ENCODE measurements around the gene CD81. TPM values are rescaled to one million over a fixed set of nuclear protein-coding genes. Genes with fewer than 3 reads are reported as not detected.

The CD81 gene
- total and polyA plus RNA-seq, 9 of the 15 experiments (the other 6 are each of a cell fraction or from before 2014, with no cell fraction given), result 2.4 to 189 (median 61.7) TPM

GRCh38 chr11:2419638-2420501, 42.8 kb downstream of the CD81 start (continued):
- TF ChIP-seq, protein P1, sequence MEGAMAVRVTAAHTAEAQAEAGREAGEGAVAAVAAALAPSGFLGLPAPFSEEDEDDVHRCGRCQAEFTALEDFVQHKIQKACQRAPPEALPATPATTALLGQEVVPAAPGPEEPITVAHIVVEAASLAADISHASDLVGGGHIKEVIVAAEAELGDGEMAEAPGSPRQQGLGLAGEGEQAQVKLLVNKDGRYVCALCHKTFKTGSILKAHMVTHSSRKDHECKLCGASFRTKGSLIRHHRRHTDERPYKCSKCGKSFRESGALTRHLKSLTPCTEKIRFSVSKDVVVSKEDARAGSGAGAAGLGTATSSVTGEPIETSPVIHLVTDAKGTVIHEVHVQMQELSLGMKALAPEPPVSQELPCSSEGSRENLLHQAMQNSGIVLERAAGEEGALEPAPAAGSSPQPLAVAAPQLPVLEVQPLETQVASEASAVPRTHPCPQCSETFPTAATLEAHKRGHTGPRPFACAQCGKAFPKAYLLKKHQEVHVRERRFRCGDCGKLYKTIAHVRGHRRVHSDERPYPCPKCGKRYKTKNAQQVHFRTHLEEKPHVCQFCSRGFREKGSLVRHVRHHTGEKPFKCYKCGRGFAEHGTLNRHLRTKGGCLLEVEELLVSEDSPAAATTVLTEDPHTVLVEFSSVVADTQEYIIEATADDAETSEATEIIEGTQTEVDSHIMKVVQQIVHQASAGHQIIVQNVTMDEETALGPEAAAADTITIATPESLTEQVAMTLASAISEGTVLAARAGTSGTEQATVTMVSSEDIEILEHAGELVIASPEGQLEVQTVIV (CRISPR knock-in tag; IDR thresholded peaks at IDR 0.05; ENCODE audit: borderline replicate concordance), result no peak
- TF ChIP-seq ZNF232 (CRISPR knock-in tag; IDR thresholded peaks at IDR 0.05) (no peak), NFXL1 (CRISPR knock-in tag; IDR thresholded peaks at IDR 0.05) (no peak), CSDE1 (IDR thresholded peaks at IDR 0.05) (no peak), FOXK1 (CRISPR knock-in tag; IDR thresholded peaks at IDR 0.05; ENCODE audit: borderline replicate concordance) (no peak), TFAP4 (CRISPR knock-in tag; IDR thresholded peaks at IDR 0.05; ENCODE audit: borderline replicate concordance) (0 out of 2 replicates have a peak, but pooled peaks have one; percentile 17), ERF (CRISPR knock-in tag; IDR thresholded peaks at IDR 0.05) (no peak), ZNF592 (IDR thresholded peaks at IDR 0.05) (no peak)
